ENCODE measurements around the gene KAZN.

The KAZN gene

GRCh38 chr1:15154480-15155036 is 556.1 kb downstream of the KAZN start:
- no peak for DNase-seq

GRCh38 chr1:15155191-15155590 is 556.7 kb downstream of the KAZN start:
- DNase-seq = no peak

- DNase-seq = no peak
Observed at GRCh38 chr1:15155888-15156741, 557.6 kb downstream of the KAZN start.

GRCh38 chr1:15156807-15157380 is 558.4 kb downstream of the KAZN start:
- DNase-seq = no peak

- no peak for DNase-seq
Observed at GRCh38 chr1:15157524-15158399, 559.3 kb downstream of the KAZN start.

- DNase-seq = no peak
Observed at GRCh38 chr1:15158506-15159165, 560.2 kb downstream of the KAZN start.

- no peak for DNase-seq
Observed at GRCh38 chr1:15159166-15159555, 560.7 kb downstream of the KAZN start.

- no peak for DNase-seq
Observed at GRCh38 chr1:15160626-15161025, 562.1 kb downstream of the KAZN start.

GRCh38 chr1:15167386-15167785 is 568.9 kb downstream of the KAZN start:
- DNase-seq = no peak

Measured in stimulated activated naive CD4-positive, alpha-beta T cell treated with Interleukin-2 at 50 U/mL for 16 hours (primary cell).